ENCODE measurements around the gene FYB2.

GRCh38 chr1:56850411-56850810, 31.2 kb upstream of the FYB2 start:
- TF ChIP-seq CTCF (IDR thresholded peaks at IDR 0.05; ENCODE audit: insufficient read depth, low read depth, low read length) (no peak), EZH2 (IDR thresholded peaks at IDR 0.05; ENCODE audit: insufficient read depth, low read length) (no peak)
